SIG-M5 treated with dmso at 0.1 percent for 504 hours (cell line): Measurements from ENCODE around the gene TOP1.
"Not testable (repeated sequence)": the region's sequence is repeated elsewhere in the genome, so short reads cannot be mapped to it uniquely, and the experiment has no call there.

Experiments
- DNase-seq: peaks from one replicate; lab custom pipeline; 2025; ENCODE audit not compliant: unreplicated experiment; lab: John Stamatoyannopoulos, UW

Gene TOP1

GRCh38 chr20:41003936-41004294 lies 24.7 kb upstream of the TOP1 start:
- DNase-seq = not testable (repeated sequence)

DNA sequence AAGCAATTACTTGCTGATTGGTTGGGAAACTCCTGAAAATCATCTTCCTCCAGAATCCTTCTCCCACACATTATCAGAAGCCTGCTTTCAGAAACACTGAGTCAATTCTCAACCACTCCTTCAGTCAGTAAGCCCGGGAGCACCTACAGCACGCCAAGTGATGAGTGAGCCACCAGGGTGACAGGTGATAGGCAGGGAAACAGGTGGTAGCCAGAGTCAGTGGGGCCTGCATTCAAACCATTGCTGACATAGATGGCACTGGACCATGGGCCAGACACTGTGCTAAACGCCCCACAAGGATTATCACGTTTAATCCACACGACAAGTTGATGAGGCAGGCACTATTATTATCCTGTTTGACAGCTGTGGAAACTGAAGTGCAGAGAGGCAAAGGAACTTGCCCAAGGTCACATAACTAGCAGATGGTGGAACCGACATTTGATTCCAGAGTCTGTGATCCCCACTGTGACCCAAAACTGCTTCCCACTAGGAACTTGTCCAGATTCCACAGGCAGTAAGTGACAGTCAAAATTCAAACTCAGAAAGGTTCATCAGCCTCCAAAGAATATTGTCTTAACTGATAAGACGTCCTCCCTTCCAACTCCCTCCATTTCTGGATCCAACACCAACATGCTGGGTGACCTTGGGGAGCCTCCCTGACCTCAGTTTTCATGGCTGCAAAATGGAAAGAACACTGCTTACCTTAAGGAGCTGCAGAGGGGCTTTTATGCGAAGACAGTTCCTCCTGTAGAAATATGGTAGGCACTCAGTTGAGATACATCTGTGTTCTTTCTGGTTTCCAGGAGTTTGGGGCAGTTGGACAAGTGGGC lies 23.9 kb upstream of the TOP1 start:
- DNase-seq = no peak

- DNase-seq = peak; percentile 51
Measured at GRCh38 chr20:41005361-41005729, 23.3 kb upstream of the TOP1 start.

- DNase-seq = no peak
Measured at GRCh38 chr20:41006126-41006935, 22.3 kb upstream of the TOP1 start.

- no peak for DNase-seq
Measured at GRCh38 chr20:41006936-41007474, 21.6 kb upstream of the TOP1 start.

- no peak for DNase-seq
Measured at GRCh38 chr20:41007481-41007880, 21.1 kb upstream of the TOP1 start.

DNA sequence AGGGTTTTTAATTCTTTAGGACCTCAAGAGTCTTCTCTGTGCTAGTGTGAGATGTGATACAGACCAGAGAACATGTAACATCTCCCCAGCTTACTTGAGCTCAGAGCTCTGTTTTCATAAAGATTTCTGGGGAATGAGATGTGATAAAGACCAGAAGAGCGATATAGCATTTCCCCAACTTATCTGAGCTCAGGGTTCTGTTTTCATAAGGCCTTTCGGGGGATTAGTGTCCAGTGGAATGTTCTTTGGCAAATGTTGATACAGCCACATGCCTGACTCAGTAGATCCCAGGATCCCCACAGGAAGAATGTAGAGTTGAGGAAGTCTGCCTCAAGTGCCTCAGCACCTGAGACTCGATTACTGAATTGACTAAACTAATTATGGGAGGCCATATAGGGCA lies 18.7 kb upstream of the TOP1 start:
- no peak for DNase-seq

DNA sequence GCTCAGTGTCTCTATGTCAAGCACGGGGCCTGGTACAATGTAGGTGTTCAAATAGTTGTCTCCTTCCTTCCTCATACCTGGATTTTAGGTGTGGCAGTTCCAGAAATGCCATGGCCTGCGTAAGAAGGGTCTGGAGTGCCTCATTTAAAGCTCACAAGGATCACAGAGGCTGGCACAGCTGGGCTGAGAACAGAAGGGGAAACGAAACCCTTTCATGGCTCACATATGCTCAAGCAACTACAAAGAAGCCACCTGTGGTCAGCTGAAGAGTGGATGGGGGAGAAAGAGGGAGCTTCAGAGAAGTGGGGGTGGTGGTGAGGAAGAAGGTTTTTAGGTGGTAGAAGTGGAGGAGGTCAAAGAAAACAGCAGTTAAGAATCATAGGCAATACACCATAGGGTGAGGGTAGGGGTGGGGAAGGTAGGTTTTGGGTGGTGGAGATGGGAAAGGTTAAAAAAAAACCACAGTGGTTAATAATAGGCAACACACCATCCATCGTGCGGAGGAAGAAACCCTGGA lies 17.0 kb upstream of the TOP1 start:
- DNase-seq = peak; percentile 87

- DNase-seq = no peak
Measured at GRCh38 chr20:41014561-41015088, 14.0 kb upstream of the TOP1 start.

- DNase-seq = peak; percentile 36
Measured at GRCh38 chr20:41017448-41018042, 11.1 kb upstream of the TOP1 start.

DNA sequence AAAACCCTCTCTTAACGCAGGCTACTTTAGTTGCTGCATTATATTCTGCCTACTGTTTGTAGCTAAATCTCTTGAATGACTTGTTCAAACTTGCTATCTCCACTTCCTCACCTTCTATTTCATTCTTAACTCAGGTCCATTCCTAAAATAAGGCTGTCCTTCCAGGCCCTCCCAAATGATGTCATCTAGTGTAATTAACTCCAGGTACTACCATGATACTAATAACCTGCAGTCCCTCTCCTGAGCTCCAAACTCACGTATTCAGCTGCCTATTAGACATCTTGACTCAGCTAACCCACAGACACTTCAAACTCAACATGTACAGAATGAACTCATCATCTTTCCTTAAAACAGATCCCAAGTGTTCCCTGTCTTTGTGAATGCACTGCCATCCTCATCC lies 10.5 kb upstream of the TOP1 start:
- no peak for DNase-seq

- no peak for DNase-seq
Measured at GRCh38 chr20:41023549-41023948, 5.1 kb upstream of the TOP1 start.

DNA sequence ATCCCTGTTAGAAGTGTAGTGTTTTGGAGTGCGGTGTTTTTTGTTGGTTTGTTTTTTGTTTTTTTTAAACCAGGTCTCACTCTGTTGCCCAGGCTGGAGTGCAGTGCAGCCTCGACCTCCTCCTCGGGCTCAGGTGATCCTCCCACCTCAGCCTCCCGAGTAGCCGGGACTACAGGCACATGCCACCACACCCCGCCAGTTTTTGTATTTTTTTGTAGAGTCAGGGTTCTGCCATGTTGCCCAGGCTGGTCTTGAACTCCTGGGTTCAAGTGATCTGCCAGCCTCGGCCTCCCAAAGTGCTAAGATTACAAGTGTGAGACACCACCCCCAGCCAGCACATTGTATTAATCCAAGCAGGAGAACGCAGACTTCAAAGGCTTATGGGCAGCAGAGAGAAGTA lies 1.3 kb upstream of the TOP1 start:
- DNase-seq = no peak

GRCh38 chr20:41027872-41028358 lies 707 bp upstream of the TOP1 start:
- no peak for DNase-seq

GRCh38 chr20:41029150-41029901 lies 704 bp downstream of the TOP1 start:
- peak; percentile 45 for DNase-seq

DNA sequence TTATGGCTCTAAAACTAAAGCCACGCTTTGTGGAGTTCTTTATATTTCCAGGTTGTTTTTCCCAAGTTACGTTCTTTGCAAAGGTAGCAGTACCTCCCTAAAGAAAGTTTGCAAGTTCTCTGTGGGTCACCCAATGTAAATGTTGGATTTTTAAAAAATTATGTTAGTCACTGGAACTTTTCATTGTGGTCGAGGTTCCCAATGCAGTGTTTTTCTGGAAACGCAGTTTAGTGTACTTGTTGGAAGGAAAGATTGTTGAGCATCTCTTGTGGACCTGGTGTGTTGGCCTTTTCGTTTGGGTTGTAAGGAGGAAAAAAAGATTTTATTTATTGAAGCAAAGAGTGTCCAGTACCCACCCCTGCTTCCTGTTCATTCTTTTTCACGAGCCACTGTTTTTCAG lies 1.4 kb downstream of the TOP1 start:
- DNase-seq = no peak

- peak; percentile 28 for DNase-seq
Measured at GRCh38 chr20:41030531-41031242, 2.1 kb downstream of the TOP1 start.

- no peak for DNase-seq
Measured at GRCh38 chr20:41031243-41031619, 2.6 kb downstream of the TOP1 start.

DNA sequence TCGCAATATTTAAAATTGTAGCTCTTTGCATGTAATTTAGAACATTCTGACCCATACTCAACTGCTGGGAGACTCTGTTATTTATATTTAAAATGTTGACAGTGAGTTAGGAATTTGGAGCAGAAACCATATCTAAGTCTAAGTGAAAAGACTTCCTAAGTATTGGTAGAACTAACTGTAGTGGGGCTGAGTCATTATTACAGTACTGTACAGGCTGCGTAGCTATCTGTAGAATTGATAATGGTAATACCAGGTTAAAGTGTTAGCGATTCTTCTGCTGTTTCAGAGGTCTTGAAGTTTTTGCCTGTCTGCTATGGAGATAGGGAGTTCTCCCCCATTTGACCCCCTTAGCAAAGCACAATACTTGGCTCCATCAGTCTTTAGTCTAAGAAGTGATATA lies 3.6 kb downstream of the TOP1 start:
- no peak for DNase-seq

DNA sequence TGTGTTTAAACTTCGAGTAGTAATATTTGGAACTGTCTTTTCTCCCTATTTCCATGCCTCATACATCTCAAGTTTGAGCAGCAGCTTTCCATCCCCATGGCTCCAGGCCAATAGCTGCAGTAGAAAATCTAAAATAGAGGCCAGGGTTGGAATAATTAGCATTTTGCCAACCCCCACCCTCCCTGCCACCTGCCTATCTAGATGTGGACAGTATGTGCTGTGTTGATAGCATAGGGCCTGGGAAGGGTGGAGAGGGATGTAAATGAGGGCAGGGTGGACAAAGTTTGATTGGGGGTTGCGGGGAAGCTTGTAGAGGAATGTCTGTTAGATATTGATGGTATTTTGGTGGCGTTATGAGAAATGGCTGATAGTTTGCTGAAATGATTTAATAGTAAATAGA lies 5.6 kb downstream of the TOP1 start:
- DNase-seq = no peak
